Bronchial epithelial cell (primary cell): ENCODE measurements around the gene LANCL3. TPM values are rescaled to one million over a fixed set of nuclear protein-coding genes. Genes with fewer than 3 reads are reported as not detected.

Source experiments
- DNase-seq: peaks from one replicate; pipeline ENCODE4 v3.0.0-alpha.2; 2010; ENCODE audit warnings: low read depth
- FAIRE-seq: peaks from 2 replicates; lab custom pipeline; 2011; peaks lifted over from hg19 to GRCh38; lab: Jason Lieb, UNC
- H3K27me3 ChIP-seq: 2 replicates; pipeline ENCODE4 v1.5.1; 2011; ENCODE audit warnings: low read length; ENCODE audit not compliant: control insufficient read depth, insufficient read depth
- H3K36me3 ChIP-seq: 2 replicates; pipeline ENCODE4 v1.5.1; 2011; ENCODE audit warnings: low read length; ENCODE audit not compliant: control insufficient read depth, insufficient read depth
- H3K4me3 ChIP-seq: 2 replicates; pipeline ENCODE4 v1.5.1; 2011; ENCODE audit warnings: mild to moderate bottlenecking, low read depth, low read length, control low read depth
- CTCF ChIP-seq: IDR thresholded peaks from 2 replicates; pipeline ENCODE4 v1.5.1; 2011; ENCODE audit warnings: mild to moderate bottlenecking, moderate library complexity, low read length, control low read depth, inconsistent platforms; ENCODE audit not compliant: insufficient read depth, severe bottlenecking
- total RNA-seq: library from RNA; depleted of rRNA; stranded (reverse); fragments of >200 nt; gene quantifications from 2 replicates; pipeline ENCODE4 v1.2.1, GENCODE V29; 2014

Gene LANCL3
- total RNA-seq, 1 donor from 2014 or later: 0.26 TPM

GRCh38 chrX:37653397-37654085, 82.1 kb downstream of the LANCL3 start:
- TF ChIP-seq CTCF: no peak
- H3K4me3 ChIP-seq: no peak overlapping the region
- no peak for DNase-seq
- H3K27me3 ChIP-seq: no peaks in the 10 kb centered on the region
- FAIRE-seq: no peak
- H3K36me3 ChIP-seq: no peaks in the 10 kb centered on the region

- DNase-seq (no peak), FAIRE-seq (no peak)
- H3K4me3 ChIP-seq: no peak overlapping the region
- no peak for TF ChIP-seq CTCF
- H3K36me3 ChIP-seq: no peaks in the 10 kb centered on the region
- H3K27me3 ChIP-seq: no peaks in the 10 kb centered on the region
These were observed 87.0 kb downstream of the LANCL3 start for GRCh38 chrX:37658343-37659030.

GRCh38 chrX:37659047-37659446, 87.6 kb downstream of the LANCL3 start:
- no peak for TF ChIP-seq CTCF
- no peak overlapping the region for H3K4me3 ChIP-seq
- no peak for DNase-seq
- no peaks in the 10 kb centered on the region for H3K27me3 ChIP-seq
- FAIRE-seq: no peak
- no peaks in the 10 kb centered on the region for H3K36me3 ChIP-seq

GRCh38 chrX:37662181-37662580, 90.7 kb downstream of the LANCL3 start:
- FAIRE-seq: no peak
- TF ChIP-seq CTCF: no peak
- Histone ChIP-seq H3K4me3 (no peak overlapping the region), H3K27me3 (no peaks in the 10 kb centered on the region), H3K36me3 (no peaks in the 10 kb centered on the region)
- no peak for DNase-seq

GRCh38 chrX:37666516-37666915, 95.1 kb downstream of the LANCL3 start:
- no peak for DNase-seq
- no peaks in the 10 kb centered on the region for H3K27me3 ChIP-seq
- no peaks in the 10 kb centered on the region for H3K36me3 ChIP-seq
- no peak for TF ChIP-seq CTCF
- no peak overlapping the region for H3K4me3 ChIP-seq
- FAIRE-seq: no peak
